SK-N-SH treated with all-trans-retinoic acid at 6 μM for 48 hours (cell line): Measurements from ENCODE around the gene KL.

Source experiments
- ATAC-seq: fragments of 200-7000 bp; cut with Tn5 transposase; 3 replicates; pipeline ENCODE4 v1.9.1; 2020; ENCODE audit warnings: mild to moderate bottlenecking, moderate library complexity
- ARNTL ChIP-seq: fragments of 450-650 bp; formaldehyde crosslinking; IDR thresholded peaks from 2 replicates; pipeline ENCODE4 v1.5.0; 2020; ENCODE audit warnings: low read depth, mild to moderate bottlenecking, moderate library complexity, borderline replicate concordance
- BACH2 ChIP-seq: fragments of 250-450 bp; sonication (Bioruptor Pico); IDR thresholded peaks from 2 replicates; pipeline ENCODE4 v1.9.0; 2021; ENCODE audit warnings: mild to moderate bottlenecking, borderline replicate concordance
- CSDC2 ChIP-seq: fragments of 250-450 bp; sonication (Bioruptor Pico); IDR thresholded peaks from 2 replicates; pipeline ENCODE4 v1.5.0; 2020; ENCODE audit warnings: mild to moderate bottlenecking, moderate library complexity
- ESRRG ChIP-seq: fragments of 250-450 bp; sonication (Bioruptor Pico); IDR thresholded peaks from 2 replicates; pipeline ENCODE4 v1.6.1; 2021; ENCODE audit warnings: mild to moderate bottlenecking
- GLIS3 ChIP-seq: fragments of 250-450 bp; sonication (Bioruptor Pico); IDR thresholded peaks from 2 replicates; pipeline ENCODE4 v1.5.0; 2020; ENCODE audit warnings: mild to moderate bottlenecking, moderate library complexity
- ISL1 ChIP-seq: fragments of 250-450 bp; sonication (Bioruptor Pico); IDR thresholded peaks from 2 replicates; pipeline ENCODE4 v2.1.2; 2022; ENCODE audit warnings: mild to moderate bottlenecking, moderate library complexity
- OSR1 ChIP-seq: fragments of 250-450 bp; sonication (Bioruptor Pico); IDR thresholded peaks from 2 replicates; pipeline ENCODE4 v1.8.0; 2022; ENCODE audit warnings: moderate library complexity, mild to moderate bottlenecking, inconsistent platforms
- POU6F1 ChIP-seq: fragments of 250-450 bp; sonication (Bioruptor Pico); IDR thresholded peaks from 2 replicates; pipeline ENCODE4 v1.8.0; 2021; ENCODE audit warnings: low read depth, mild to moderate bottlenecking, moderate library complexity, borderline replicate concordance
- PPARA ChIP-seq: fragments of 250-450 bp; sonication (Bioruptor Pico); IDR thresholded peaks from 2 replicates; pipeline ENCODE4 v1.5.0; 2020; ENCODE audit warnings: mild to moderate bottlenecking, borderline replicate concordance
- RARB ChIP-seq: fragments of 250-450 bp; sonication (Bioruptor Pico); IDR thresholded peaks from 2 replicates; pipeline ENCODE4 v1.8.0; 2021; ENCODE audit warnings: mild to moderate bottlenecking, moderate library complexity
- SNAI2 ChIP-seq: fragments of 250-450 bp; sonication (Bioruptor Pico); IDR thresholded peaks from 2 replicates; pipeline ENCODE4 v1.5.0; 2020; ENCODE audit warnings: mild to moderate bottlenecking, moderate library complexity
- TCF4 ChIP-seq: fragments of 250-450 bp; sonication (Bioruptor Pico); IDR thresholded peaks from 2 replicates; pipeline ENCODE4 v1.8.0; 2021; ENCODE audit warnings: mild to moderate bottlenecking, moderate library complexity, borderline replicate concordance
- TOX ChIP-seq: fragments of 250-450 bp; sonication (Bioruptor Pico); IDR thresholded peaks from 2 replicates; pipeline ENCODE4 v1.8.0; 2021; ENCODE audit warnings: mild to moderate bottlenecking, moderate library complexity, borderline replicate concordance
- TSHZ2 ChIP-seq: fragments of 250-450 bp; sonication (Bioruptor Pico); IDR thresholded peaks from 2 replicates; pipeline ENCODE4 v1.5.0; 2020; ENCODE audit warnings: mild to moderate bottlenecking, moderate library complexity
- ZFP30 ChIP-seq: fragments of 450-650 bp; formaldehyde crosslinking; IDR thresholded peaks from 2 replicates; pipeline ENCODE4 v1.5.0; 2022; ENCODE audit warnings: mild to moderate bottlenecking, moderate library complexity
- ZNF565 ChIP-seq: fragments of 450-650 bp; formaldehyde crosslinking; conservative IDR thresholded peaks from 2 replicates; pipeline ENCODE4 v1.5.0; 2020; ENCODE audit warnings: low read depth, mild to moderate bottlenecking, moderate library complexity
- ZNF8 ChIP-seq: fragments of 450-650 bp; formaldehyde crosslinking; IDR thresholded peaks from 2 replicates; pipeline ENCODE4 v1.5.0; 2020; ENCODE audit warnings: mild to moderate bottlenecking, moderate library complexity
- TF ChIP-seq, protein P1 (sequence below): fragments of 250-450 bp; sonication (Bioruptor Pico); IDR thresholded peaks from 2 replicates; pipeline ENCODE4 v1.5.1; 2020; ENCODE audit warnings: low read depth, mild to moderate bottlenecking, moderate library complexity
- TF ChIP-seq, protein P2 (sequence below): fragments of 250-450 bp; sonication (Bioruptor Pico); IDR thresholded peaks from 2 replicates; pipeline ENCODE4 v1.5.1; 2021; ENCODE audit warnings: mild to moderate bottlenecking, moderate library complexity
- TF ChIP-seq, protein P3 (sequence below): fragments of 250-450 bp; sonication (Bioruptor Pico); IDR thresholded peaks from 2 replicates; pipeline ENCODE4 v1.8.0; 2020; ENCODE audit warnings: mild to moderate bottlenecking, moderate library complexity, borderline replicate concordance

KL gene

GRCh38 chr13:33007950-33008349 is 8.3 kb upstream of the KL start (continued):
- TF ChIP-seq ZFP30 (CRISPR knock-in tag), result no peak
- TF ChIP-seq TCF4 (CRISPR knock-in tag), result no peak

DNA sequence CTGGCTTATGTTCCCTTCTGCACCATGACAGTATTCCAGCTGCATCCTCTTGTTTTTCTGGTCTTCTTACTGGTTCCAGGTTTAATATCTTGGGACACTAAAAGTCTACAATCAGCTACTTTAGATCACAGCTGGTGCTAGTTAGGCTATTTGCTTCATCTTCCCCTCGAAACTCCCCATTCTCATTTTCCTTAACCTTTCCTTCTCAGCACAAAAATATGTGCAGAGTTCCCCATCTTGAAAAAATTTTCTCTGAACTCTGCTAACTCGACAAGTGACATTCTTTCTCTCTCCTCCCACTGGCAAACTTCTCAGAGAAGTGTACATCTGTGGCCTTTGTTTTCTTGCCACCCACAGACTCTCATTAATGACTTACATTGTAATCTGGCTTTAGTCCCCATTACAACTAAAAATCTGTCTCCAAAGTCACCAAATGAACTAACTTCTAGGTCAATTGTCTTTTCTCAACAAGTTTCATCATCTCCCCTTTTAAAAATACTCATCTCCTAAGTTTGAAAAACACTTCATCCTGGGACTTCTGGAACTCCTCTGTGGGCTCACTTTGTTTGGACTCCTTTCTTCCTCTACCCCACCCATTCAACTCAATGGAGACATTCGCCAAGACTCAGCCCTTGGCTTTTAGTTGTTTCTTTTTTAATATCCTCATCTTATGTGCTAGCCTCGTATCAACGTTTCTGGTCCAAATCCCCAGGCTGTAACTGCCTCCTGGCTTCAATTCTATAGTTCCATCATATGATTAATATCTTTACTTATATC is 7.1 kb upstream of the KL start:
- no peak for TF ChIP-seq RARB
- no peak for TF ChIP-seq TSHZ2
- no peak for TF ChIP-seq CSDC2
- TF ChIP-seq ZNF565 (CRISPR knock-in tag), result no peak
- no peak for TF ChIP-seq ZFP30 (CRISPR knock-in tag)
- TF ChIP-seq, protein P1, sequence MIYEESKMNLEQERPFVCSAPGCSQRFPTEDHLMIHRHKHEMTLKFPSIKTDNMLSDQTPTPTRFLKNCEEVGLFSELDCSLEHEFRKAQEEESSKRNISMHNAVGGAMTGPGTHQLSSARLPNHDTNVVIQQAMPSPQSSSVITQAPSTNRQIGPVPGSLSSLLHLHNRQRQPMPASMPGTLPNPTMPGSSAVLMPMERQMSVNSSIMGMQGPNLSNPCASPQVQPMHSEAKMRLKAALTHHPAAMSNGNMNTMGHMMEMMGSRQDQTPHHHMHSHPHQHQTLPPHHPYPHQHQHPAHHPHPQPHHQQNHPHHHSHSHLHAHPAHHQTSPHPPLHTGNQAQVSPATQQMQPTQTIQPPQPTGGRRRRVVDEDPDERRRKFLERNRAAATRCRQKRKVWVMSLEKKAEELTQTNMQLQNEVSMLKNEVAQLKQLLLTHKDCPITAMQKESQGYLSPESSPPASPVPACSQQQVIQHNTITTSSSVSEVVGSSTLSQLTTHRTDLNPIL (CRISPR knock-in tag), result no peak
- no peak for TF ChIP-seq BACH2
- no peak for TF ChIP-seq PPARA (CRISPR knock-in tag)
- TF ChIP-seq ZNF8 (CRISPR knock-in tag), result no peak
- no peak for TF ChIP-seq OSR1
- no peak for TF ChIP-seq TCF4 (CRISPR knock-in tag)
- TF ChIP-seq, all 23 proteins: peak for 0
- ATAC-seq, result no peak

DNA sequence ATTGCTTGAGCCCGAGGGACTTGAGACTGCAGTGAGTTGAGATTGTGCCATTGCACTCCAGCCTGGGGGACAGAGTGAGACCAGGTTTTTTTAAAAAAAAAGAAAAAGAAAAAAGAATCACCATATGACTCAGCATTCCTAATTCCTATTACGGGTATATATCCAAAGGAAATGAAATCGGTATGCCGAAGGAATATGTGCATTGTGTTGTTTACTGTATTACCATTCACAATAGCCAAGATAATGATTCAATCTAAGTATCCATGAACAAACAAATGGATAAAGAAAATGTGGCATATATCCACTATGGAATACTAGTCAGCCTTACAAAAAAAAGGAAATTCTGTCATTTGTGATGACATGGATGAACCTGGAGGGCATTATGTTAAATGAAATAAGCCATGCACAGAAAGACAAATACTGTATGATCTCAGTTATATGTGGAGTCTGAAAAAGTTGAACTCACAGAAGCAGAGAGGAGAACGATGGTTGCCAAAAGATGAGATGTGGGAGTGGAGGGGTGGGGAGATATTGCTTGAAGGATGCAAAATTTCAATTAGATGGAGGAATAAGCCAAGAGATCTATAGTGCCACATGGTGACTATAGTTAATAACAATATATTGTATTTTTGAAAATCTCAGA is 4.3 kb upstream of the KL start:
- TF ChIP-seq BACH2, result no peak
- TF ChIP-seq PPARA (CRISPR knock-in tag), result no peak
- no peak for TF ChIP-seq ESRRG (CRISPR knock-in tag)
- no peak for TF ChIP-seq TOX
- TF ChIP-seq SNAI2, result no peak
- no peak for ATAC-seq

DNA sequence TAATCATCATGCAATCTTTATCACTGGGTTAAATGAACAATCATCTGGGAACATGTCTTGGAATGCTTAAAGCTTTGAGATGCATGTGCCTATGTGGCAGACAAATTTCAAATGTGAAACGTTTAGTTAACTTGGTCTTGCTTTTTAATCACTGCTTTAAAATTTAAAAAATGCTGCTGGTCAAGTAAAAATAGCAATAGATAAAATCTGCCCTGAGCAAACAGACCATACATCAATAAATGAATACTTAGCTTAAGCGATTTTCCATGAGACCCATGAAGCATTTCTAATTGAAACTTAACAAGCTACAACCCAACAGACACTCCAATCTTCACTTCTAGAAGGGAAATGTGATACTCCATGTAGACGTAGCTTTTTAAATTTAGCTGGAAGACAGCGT is 1.9 kb upstream of the KL start:
- TF ChIP-seq PPARA (CRISPR knock-in tag), result no peak
- TF ChIP-seq RARB, result no peak
- TF ChIP-seq ZNF565 (CRISPR knock-in tag), result no peak
- no peak for TF ChIP-seq ZFP30 (CRISPR knock-in tag)
- TF ChIP-seq, protein P2, sequence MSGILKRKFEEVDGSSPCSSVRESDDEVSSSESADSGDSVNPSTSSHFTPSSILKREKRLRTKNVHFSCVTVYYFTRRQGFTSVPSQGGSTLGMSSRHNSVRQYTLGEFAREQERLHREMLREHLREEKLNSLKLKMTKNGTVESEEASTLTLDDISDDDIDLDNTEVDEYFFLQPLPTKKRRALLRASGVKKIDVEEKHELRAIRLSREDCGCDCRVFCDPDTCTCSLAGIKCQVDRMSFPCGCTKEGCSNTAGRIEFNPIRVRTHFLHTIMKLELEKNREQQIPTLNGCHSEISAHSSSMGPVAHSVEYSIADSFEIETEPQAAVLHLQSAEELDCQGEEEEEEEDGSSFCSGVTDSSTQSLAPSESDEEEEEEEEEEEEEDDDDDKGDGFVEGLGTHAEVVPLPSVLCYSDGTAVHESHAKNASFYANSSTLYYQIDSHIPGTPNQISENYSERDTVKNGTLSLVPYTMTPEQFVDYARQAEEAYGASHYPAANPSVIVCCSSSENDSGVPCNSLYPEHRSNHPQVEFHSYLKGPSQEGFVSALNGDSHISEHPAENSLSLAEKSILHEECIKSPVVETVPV (CRISPR knock-in tag), result no peak
- no peak for TF ChIP-seq TOX
- no peak for TF ChIP-seq ISL1 (CRISPR knock-in tag)
- no peak for TF ChIP-seq OSR1
- no peak for TF ChIP-seq BACH2
- TF ChIP-seq, protein P3, sequence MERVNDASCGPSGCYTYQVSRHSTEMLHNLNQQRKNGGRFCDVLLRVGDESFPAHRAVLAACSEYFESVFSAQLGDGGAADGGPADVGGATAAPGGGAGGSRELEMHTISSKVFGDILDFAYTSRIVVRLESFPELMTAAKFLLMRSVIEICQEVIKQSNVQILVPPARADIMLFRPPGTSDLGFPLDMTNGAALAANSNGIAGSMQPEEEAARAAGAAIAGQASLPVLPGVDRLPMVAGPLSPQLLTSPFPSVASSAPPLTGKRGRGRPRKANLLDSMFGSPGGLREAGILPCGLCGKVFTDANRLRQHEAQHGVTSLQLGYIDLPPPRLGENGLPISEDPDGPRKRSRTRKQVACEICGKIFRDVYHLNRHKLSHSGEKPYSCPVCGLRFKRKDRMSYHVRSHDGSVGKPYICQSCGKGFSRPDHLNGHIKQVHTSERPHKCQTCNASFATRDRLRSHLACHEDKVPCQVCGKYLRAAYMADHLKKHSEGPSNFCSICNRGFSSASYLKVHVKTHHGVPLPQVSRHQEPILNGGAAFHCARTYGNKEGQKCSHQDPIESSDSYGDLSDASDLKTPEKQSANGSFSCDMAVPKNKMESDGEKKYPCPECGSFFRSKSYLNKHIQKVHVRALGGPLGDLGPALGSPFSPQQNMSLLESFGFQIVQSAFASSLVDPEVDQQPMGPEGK (CRISPR knock-in tag), result no peak
- TF ChIP-seq POU6F1, result no peak
- no peak for TF ChIP-seq ARNTL (CRISPR knock-in tag)
- TF ChIP-seq GLIS3, result no peak
- no peak for TF ChIP-seq ESRRG (CRISPR knock-in tag)
- TF ChIP-seq SNAI2, result no peak
- no peak for TF ChIP-seq TCF4 (CRISPR knock-in tag)
- no peak for TF ChIP-seq ZNF8 (CRISPR knock-in tag)
- no peak for TF ChIP-seq TSHZ2
- TF ChIP-seq, all 23 proteins: peak for 0
- no peak for ATAC-seq
